ENCODE data around the gene ALG5. TPM values are rescaled to one million over a fixed set of nuclear protein-coding genes. Genes with fewer than 3 reads are reported as not detected.

Gene ALG5
- total RNA-seq, 4 donors from 2014 or later = 3.8 to 33.8 (median 14.1) TPM

GRCh38 chr13:36973009-36973408, 26.1 kb downstream of the ALG5 start:
- DNase-seq = no peak
- no peaks in the 10 kb centered on the region for H3K9me3 ChIP-seq
- H3K27me3 ChIP-seq = no peaks in the 10 kb centered on the region
- no peak for TF ChIP-seq CTCF (IDR thresholded peaks at IDR 0.05)
- TF ChIP-seq EP300 (IDR thresholded peaks at IDR 0.05; ENCODE audit: low read depth) = no peak
- no peak for TF ChIP-seq POLR2AphosphoS5 (IDR thresholded peaks at IDR 0.05)
- TF ChIP-seq POLR2A (IDR thresholded peaks at IDR 0.05) = no peak
- peaks cover 0 to 54% (median 17%) of the 10 kb centered on the region in 4 donors for H3K36me3 ChIP-seq
- no peak overlapping the region for H3K27ac ChIP-seq
- H3K4me1 ChIP-seq = no peaks in the 10 kb centered on the region
- 85 to 98% methylated on average over 1 of the region's 1 CpG for WGBS, 2 donors (ENCODE audit: low coverage in 1 of 2)
- intact Hi-C loops (cut with DNase I; ENCODE audit: low total_unique reads) = no loop called here
- in situ Hi-C loops (cut with MboI; ENCODE audit: low pct_ligation_motif_present in 1 of 4, low pct_unique_long_range_greater_than_20kb in 1 of 4, low sequenced_read_pairs in 3 of 4) = loop anchor here in 1 of 4 donors (10.0 kb wide), 1 partner anchor 108 kb away; no protein-coding TSS in a partner anchor
- H3K4me3 ChIP-seq = no peak overlapping the region

DNA sequence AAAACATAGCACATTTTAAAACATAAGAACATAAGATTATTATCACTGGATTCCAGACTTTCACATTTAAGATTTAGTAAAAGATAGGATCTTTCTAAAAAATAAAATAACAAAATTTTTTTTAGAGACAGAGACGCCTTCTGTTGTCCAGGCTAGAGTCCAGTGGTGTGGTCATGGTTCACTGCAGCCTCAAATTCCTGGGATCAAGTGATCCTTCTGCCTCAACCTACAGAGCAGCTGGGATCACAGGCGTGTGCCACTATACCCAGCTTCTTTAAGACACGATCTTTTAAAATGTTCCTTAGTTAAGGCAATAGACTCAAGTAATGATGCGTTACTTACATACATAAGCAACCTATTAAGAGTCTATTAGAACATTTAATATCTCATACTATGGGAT, 32.7 kb downstream of the ALG5 start:
- no peak overlapping the region for H3K27ac ChIP-seq
- in situ Hi-C loops (cut with MboI; ENCODE audit: low pct_ligation_motif_present in 1 of 4, low pct_unique_long_range_greater_than_20kb in 1 of 4, low sequenced_read_pairs in 3 of 4) = loop anchor here in 1 of 4 donors (10.0 kb wide), 1 partner anchor 112 kb away; no protein-coding TSS in a partner anchor
- intact Hi-C loops (cut with DNase I; ENCODE audit: low total_unique reads) = no loop called here
- WGBS, 2 donors (ENCODE audit: low coverage in 1 of 2) = 96 to 98% methylated on average over 4 of the region's 4 CpGs
- no peak overlapping the region for H3K4me3 ChIP-seq
- no peak for DNase-seq
- no peaks in the 10 kb centered on the region for H3K27me3 ChIP-seq
- H3K4me1 ChIP-seq = no peaks in the 10 kb centered on the region
- TF ChIP-seq CTCF (IDR thresholded peaks at IDR 0.05) (no peak), POLR2AphosphoS5 (IDR thresholded peaks at IDR 0.05) (no peak), EP300 (IDR thresholded peaks at IDR 0.05; ENCODE audit: low read depth) (no peak), POLR2A (IDR thresholded peaks at IDR 0.05) (no peak)
- peaks cover 0 to 48% (median 19%) of the 10 kb centered on the region in 4 donors for H3K36me3 ChIP-seq
- no peaks in the 10 kb centered on the region for H3K9me3 ChIP-seq

GRCh38 chr13:36965767-36966166, 33.4 kb downstream of the ALG5 start:
- no peaks in the 10 kb centered on the region for H3K4me1 ChIP-seq
- H3K9me3 ChIP-seq = no peaks in the 10 kb centered on the region
- H3K36me3 ChIP-seq = peaks cover 0 to 48% (median 16%) of the 10 kb centered on the region in 4 donors
- no peak for DNase-seq
- TF ChIP-seq CTCF (IDR thresholded peaks at IDR 0.05) (no peak), POLR2AphosphoS5 (IDR thresholded peaks at IDR 0.05) (no peak), POLR2A (IDR thresholded peaks at IDR 0.05) (no peak), EP300 (IDR thresholded peaks at IDR 0.05; ENCODE audit: low read depth) (no peak)
- WGBS, 2 donors (ENCODE audit: low coverage in 1 of 2) = 70 to 71% methylated on average over 2 of the region's 2 CpGs
- H3K27ac ChIP-seq = no peak overlapping the region
- H3K27me3 ChIP-seq = no peaks in the 10 kb centered on the region
- H3K4me3 ChIP-seq = no peak overlapping the region
- in situ Hi-C loops (cut with MboI; ENCODE audit: low pct_ligation_motif_present in 1 of 4, low pct_unique_long_range_greater_than_20kb in 1 of 4, low sequenced_read_pairs in 3 of 4) = loop anchor here in 1 of 4 donors (10.0 kb wide), 1 partner anchor 111 kb away; no protein-coding TSS in a partner anchor
- intact Hi-C loops (cut with DNase I; ENCODE audit: low total_unique reads) = no loop called here

GRCh38 chr13:36959456-36960116, 39.6 kb downstream of the ALG5 start:
- Histone ChIP-seq H3K4me1 (peaks cover 0 to 3% (median 0%) of the 10 kb centered on the region in 4 donors), H3K9me3 (no peaks in the 10 kb centered on the region), H3K4me3 (no peak overlapping the region), H3K27ac (no peak overlapping the region), H3K36me3 (peaks cover 0 to 27% (median 7%) of the 10 kb centered on the region in 4 donors), H3K27me3 (no peaks in the 10 kb centered on the region)
- intact Hi-C loops (cut with DNase I; ENCODE audit: low total_unique reads) = no loop called here
- in situ Hi-C loops (cut with MboI; ENCODE audit: low pct_ligation_motif_present in 1 of 4, low pct_unique_long_range_greater_than_20kb in 1 of 4, low sequenced_read_pairs in 3 of 4) = loop anchor here in 1 of 4 donors (10.0 kb wide), 1 partner anchor 105 kb away; no protein-coding TSS in a partner anchor
- DNase-seq = no peak
- TF ChIP-seq POLR2AphosphoS5 (IDR thresholded peaks at IDR 0.05) (no peak), POLR2A (IDR thresholded peaks at IDR 0.05) (no peak), EP300 (IDR thresholded peaks at IDR 0.05; ENCODE audit: low read depth) (no peak), CTCF (IDR thresholded peaks at IDR 0.05) (no peak)
- WGBS, 2 donors (ENCODE audit: low coverage in 1 of 2) = 83 to 87% methylated on average over 2 of the region's 2 CpGs

Measured in transverse colon (tissue), 4 donors.